Right lobe of liver (tissue), 6 donors: Measurements from ENCODE around the gene CNOT2. TPM values are rescaled to one million over a fixed set of nuclear protein-coding genes. Genes with fewer than 3 reads are reported as not detected.

ENCODE experiments used
- ATAC-seq, 4 donors: fragments of 200-7000 bp; cut with Tn5 transposase; one replicate each; pipeline ENCODE4 v1.9.1; 2020; ENCODE audit warnings: mild to moderate bottlenecking in 4 of 4, moderate library complexity in 4 of 4
- DNase-seq, 3 donors: peaks; one replicate each; pipeline ENCODE4 v3.0.0-alpha.2; 2020
- H3K27ac ChIP-seq, 3 donors: fragments of 200-600 bp; one replicate each; pipeline ENCODE4 v1.8.0; 2022
- H3K27me3 ChIP-seq, 2 donors: fragments of 200-600 bp; one replicate each; pipeline ENCODE4 v1.8.0; 2022
- H3K36me3 ChIP-seq, 4 donors: fragments of 200-600 bp; sonication (generic) in 1 of 4; one replicate each; pipeline versions ENCODE4 v1.5.1 to v1.8.0; 2017 to 2022; ENCODE audit warnings: control low read depth in 1 of 4
- H3K4me1 ChIP-seq, 4 donors: fragments of 200-600 bp; sonication (generic) in 1 of 4; one replicate each; pipeline versions ENCODE4 v1.5.1 to v1.8.0; 2017 to 2022; ENCODE audit warnings: control low read depth in 1 of 4
- H3K4me3 ChIP-seq, 3 donors: fragments of 200-600 bp; one replicate each; pipeline ENCODE4 v1.8.0; 2022
- H3K9me3 ChIP-seq, 4 donors: fragments of 200-600 bp; sonication (generic) in 1 of 4; one replicate each; pipeline versions ENCODE4 v1.5.1 to v1.8.0; 2017 to 2022; ENCODE audit warnings: control low read depth in 1 of 4
- POLR2A ChIP-seq: fragments of 450-650 bp; IDR thresholded peaks from one replicate; pipeline ENCODE4 v1.6.1; 2017; ENCODE audit warnings: antibody characterized with exemption, mild to moderate bottlenecking
- WGBS: methylation state at CpG from one replicate; pipeline ENCODE4 v1.1.6; 2018; ENCODE audit warnings: low coverage, low lambda C conversion rate; ENCODE audit not compliant: insufficient coverage; ENCODE audit errors: missing lambda C conversion rate; 5-methylcytosine and 5-hydroxymethylcytosine counted together
- intact Hi-C, 2 donors: fragments of 100-400 bp; cut with DNase I; formaldehyde crosslinking; loops; one replicate each; pipeline versions ENCODE4 v1.11.2 to v1.14.1; 2022
- total RNA-seq, 6 experiments: library from RNA; depleted of rRNA in 2 of 6; stranded (reverse); fragments of >200 nt in 2 of 6; fragmentation: NEBNext Ultra II Directional in 3 of 6; extraction: Animal tissue kit (Norgen Biotek cat#: 25700) in 3 of 6; gene quantifications; one replicate each; pipeline versions ENCODE4 v1.1.0 to v1.2.4, GENCODE V29; 2016 to 2023
- TF ChIP-seq, protein P1 (sequence below), 4 donors: fragments of 200-600 bp in 3 of 4; fragments of 450-650 bp in 1 of 4; IDR thresholded peaks; one replicate each; pipeline versions ENCODE4 v1.5.1 to v1.8.0; 2016 to 2022; ENCODE audit warnings: antibody characterized with exemption in 4 of 4, mild to moderate bottlenecking in 2 of 4
- donor health status: DM: no; HTN: yes; CAD: no.
- donor health status: DM: no; HTN: no; CAD: no.
- donor health status: DM: no; HTN: no; CAD: no.
- donor health status: DM: no; HTN: yes; CAD: no.
- donor health status: DM: no; HTN: yes; CAD: no.

Gene CNOT2
- total RNA-seq, 6 experiments from 2014 or later: 24.6 to 65.9 (median 35.4) TPM

DNA sequence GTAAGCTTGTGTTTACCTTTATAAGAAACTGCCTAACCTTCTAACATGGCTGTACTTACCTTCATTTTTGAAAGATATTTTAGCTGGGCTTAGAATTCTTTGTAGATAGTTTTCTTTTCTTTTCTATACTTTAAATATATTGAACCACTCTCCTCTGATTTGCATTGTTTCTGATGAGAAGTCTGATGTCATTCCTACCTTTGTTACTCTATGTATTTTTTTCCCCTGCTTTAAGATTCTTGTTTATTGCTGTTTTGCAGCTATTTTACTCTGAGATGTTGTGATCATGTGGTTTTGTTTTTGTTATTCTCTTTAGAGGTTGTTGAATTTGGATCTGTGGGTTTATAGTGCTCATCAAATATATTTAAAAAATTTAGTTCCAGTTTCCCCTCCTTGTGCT is 31.8 kb downstream of the CNOT2 start:
- ATAC-seq (no peak), DNase-seq (no peak)
- H3K4me3 ChIP-seq: no peak overlapping the region

DNA sequence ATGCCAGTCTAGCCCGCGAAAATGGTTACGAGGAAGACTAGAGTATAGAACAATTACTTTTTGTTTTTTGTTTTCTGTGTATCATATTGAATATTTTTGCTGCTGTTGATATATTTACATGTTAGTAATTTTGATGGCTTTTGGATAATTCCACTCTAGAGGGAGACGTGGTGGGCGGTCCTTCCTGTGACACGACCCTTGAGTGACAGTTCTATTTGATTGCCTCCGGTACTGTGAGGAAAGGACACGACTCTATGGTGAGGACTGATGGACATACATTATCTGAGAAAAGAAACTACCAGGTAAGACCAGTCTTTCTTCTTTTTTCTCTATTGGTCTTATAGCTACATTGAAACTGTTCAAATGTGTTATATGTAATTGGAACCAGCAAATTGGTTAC is 34.7 kb downstream of the CNOT2 start:
- Histone ChIP-seq H3K36me3 (no peaks in the 10 kb centered on the region), H3K27me3 (no peaks in the 10 kb centered on the region), H3K27ac (no peak overlapping the region), H3K4me3 (no peak overlapping the region), H3K4me1 (no peaks in the 10 kb centered on the region), H3K9me3 (no peaks in the 10 kb centered on the region)
- ATAC-seq (no peak), DNase-seq (no peak)
- no peak for TF ChIP-seq POLR2A
- TF ChIP-seq, protein P1, sequence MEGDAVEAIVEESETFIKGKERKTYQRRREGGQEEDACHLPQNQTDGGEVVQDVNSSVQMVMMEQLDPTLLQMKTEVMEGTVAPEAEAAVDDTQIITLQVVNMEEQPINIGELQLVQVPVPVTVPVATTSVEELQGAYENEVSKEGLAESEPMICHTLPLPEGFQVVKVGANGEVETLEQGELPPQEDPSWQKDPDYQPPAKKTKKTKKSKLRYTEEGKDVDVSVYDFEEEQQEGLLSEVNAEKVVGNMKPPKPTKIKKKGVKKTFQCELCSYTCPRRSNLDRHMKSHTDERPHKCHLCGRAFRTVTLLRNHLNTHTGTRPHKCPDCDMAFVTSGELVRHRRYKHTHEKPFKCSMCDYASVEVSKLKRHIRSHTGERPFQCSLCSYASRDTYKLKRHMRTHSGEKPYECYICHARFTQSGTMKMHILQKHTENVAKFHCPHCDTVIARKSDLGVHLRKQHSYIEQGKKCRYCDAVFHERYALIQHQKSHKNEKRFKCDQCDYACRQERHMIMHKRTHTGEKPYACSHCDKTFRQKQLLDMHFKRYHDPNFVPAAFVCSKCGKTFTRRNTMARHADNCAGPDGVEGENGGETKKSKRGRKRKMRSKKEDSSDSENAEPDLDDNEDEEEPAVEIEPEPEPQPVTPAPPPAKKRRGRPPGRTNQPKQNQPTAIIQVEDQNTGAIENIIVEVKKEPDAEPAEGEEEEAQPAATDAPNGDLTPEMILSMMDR (IDR thresholded peaks at IDR 0.05): no peak
- intact Hi-C loops: no loop called here
- 94% methylated on average over 7 of the region's 8 CpGs for WGBS

More for the DNA sequence above, 31.8 kb downstream of the CNOT2 start:
- H3K9me3 ChIP-seq: no peaks in the 10 kb centered on the region
- TF ChIP-seq, protein P1 (IDR thresholded peaks at IDR 0.05): no peak
- intact Hi-C loops: no loop called here
- no peaks in the 10 kb centered on the region for H3K27me3 ChIP-seq
- peaks cover 0 to 25% (median 7%) of the 10 kb centered on the region in 4 donors for H3K4me1 ChIP-seq
- H3K27ac ChIP-seq: no peak overlapping the region
- no peaks in the 10 kb centered on the region for H3K36me3 ChIP-seq

DNA sequence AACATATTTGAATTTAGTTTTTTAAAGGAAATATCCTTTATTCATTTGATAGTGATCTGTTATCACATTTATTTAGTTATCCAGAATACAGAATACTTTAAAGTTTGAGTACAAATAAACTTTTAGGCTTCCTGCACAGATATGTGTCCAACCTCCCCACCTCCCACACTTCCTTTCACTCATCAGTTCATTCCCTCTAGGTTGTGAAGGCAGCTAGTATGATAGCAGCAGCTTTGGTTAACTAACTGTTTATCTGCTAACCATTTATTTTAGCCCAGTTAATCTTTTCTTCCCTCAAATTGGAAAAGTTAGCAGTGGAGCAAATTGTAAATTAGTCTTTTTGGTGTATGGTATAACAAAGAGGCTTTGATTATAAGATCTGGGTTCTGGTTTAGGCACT is 35.7 kb downstream of the CNOT2 start:
- ATAC-seq (no peak), DNase-seq (no peak)
- Histone ChIP-seq H3K27me3 (no peaks in the 10 kb centered on the region), H3K27ac (no peak overlapping the region), H3K4me1 (no peaks in the 10 kb centered on the region), H3K36me3 (no peaks in the 10 kb centered on the region), H3K9me3 (no peaks in the 10 kb centered on the region), H3K4me3 (no peak overlapping the region)
- TF ChIP-seq POLR2A: no peak
- TF ChIP-seq, protein P1 (IDR thresholded peaks at IDR 0.05): no peak
- intact Hi-C loops: no loop called here

DNA sequence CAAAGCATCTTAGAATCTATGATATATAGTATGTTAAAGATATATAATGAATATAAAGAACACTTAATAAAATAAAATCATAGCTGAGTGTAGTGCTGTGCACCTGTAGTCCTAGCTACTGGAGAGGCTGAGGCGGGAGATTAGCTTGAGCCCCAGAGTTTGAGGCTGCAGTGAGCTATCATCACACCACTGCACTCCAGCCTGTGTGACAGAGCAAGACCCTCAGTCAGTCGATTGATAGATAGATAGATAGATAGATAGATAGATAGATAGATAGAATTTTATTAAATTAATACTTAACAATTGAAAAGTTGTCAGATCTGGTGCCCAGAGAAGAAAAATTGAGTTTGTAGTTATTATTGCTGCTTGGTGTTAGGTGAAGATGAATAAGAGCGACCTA is 40.0 kb downstream of the CNOT2 start:
- no peaks in the 10 kb centered on the region for H3K4me1 ChIP-seq
- DNase-seq (no peak), ATAC-seq (no peak)
- intact Hi-C loops: no loop called here
- H3K4me3 ChIP-seq: no peak overlapping the region
- TF ChIP-seq, protein P1 (IDR thresholded peaks at IDR 0.05): no peak
- TF ChIP-seq POLR2A: no peak
- WGBS: 85% methylated on average over 2 of the region's 3 CpGs
- peaks cover 0 to 4% (median 0%) of the 10 kb centered on the region in 4 donors for H3K36me3 ChIP-seq
- no peaks in the 10 kb centered on the region for H3K9me3 ChIP-seq
- H3K27ac ChIP-seq: no peak overlapping the region
- no peaks in the 10 kb centered on the region for H3K27me3 ChIP-seq

DNA sequence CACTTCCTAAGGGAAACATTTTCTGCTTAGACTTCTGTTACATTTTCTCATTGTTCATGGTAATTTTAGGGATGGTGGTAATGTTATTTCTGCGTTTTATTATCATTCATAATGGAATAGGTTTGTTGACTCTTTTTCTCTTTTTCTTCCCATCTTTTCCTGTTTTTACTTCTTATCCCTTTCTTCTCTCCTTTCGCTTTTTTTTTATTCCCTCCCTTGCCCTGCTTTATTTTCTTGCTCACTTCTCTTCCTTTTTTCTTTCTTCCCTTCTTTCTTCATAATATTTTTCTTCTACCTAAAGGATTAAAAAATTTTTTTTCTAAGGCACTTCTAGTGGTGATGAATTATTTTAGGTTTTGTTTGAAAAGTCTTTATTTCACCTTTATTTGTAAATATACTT is 45.6 kb downstream of the CNOT2 start:
- Histone ChIP-seq H3K27me3 (no peaks in the 10 kb centered on the region), H3K36me3 (peaks cover 0 to 4% (median 0%) of the 10 kb centered on the region in 4 donors), H3K9me3 (no peaks in the 10 kb centered on the region), H3K4me1 (no peaks in the 10 kb centered on the region), H3K27ac (no peak overlapping the region), H3K4me3 (no peak overlapping the region)
- TF ChIP-seq, protein P1 (IDR thresholded peaks at IDR 0.05): no peak
- TF ChIP-seq POLR2A: no peak
- ATAC-seq (no peak), DNase-seq (no peak)
- WGBS: 93% methylated on average over 2 of the region's 2 CpGs
- intact Hi-C loops: no loop called here
